Cerebellar nuclear complex (tissue), 1 donor: ENCODE measurements around the gene TNFAIP2.

Experiments used
- DNase-seq, 2 experiments: peaks; one replicate each; lab custom pipeline; 2025; lab: John Stamatoyannopoulos, UW

TNFAIP2 gene

GRCh38 chr14:103186241-103186822 is 63.1 kb downstream of the TNFAIP2 start:
- no peak for DNase-seq
